GM03348 (cell line): ENCODE data around the gene CFAP99.

Experiments
- DNase-seq: peaks from one replicate; pipeline ENCODE4 v3.0.0; 2012; ENCODE audit warnings: low spot score

The CFAP99 gene

GRCh38 chr4:2390784-2391421, 27.9 kb upstream of the CFAP99 start:
- DNase-seq: no peak

- no peak for DNase-seq
Observed at GRCh38 chr4:2393353-2394270, 25.1 kb upstream of the CFAP99 start.

- DNase-seq: no peak
Observed at GRCh38 chr4:2394528-2394927, 24.2 kb upstream of the CFAP99 start.

GRCh38 chr4:2395038-2395437, 23.7 kb upstream of the CFAP99 start:
- DNase-seq: peak; percentile 37

- DNase-seq: no peak
Observed at GRCh38 chr4:2395584-2395983, 23.2 kb upstream of the CFAP99 start.

GRCh38 chr4:2396781-2397368, 21.9 kb upstream of the CFAP99 start:
- DNase-seq: no peak

GRCh38 chr4:2397596-2398379, 21.0 kb upstream of the CFAP99 start:
- DNase-seq: no peak

GRCh38 chr4:2399216-2399615, 19.5 kb upstream of the CFAP99 start:
- no peak for DNase-seq

- DNase-seq: no peak
Observed at GRCh38 chr4:2399631-2400190, 19.0 kb upstream of the CFAP99 start.

- no peak for DNase-seq
Observed at GRCh38 chr4:2400841-2401609, 17.7 kb upstream of the CFAP99 start.

GRCh38 chr4:2401610-2401983, 17.2 kb upstream of the CFAP99 start:
- no peak for DNase-seq

GRCh38 chr4:2402048-2402842, 16.5 kb upstream of the CFAP99 start:
- peak; percentile 76 for DNase-seq

GRCh38 chr4:2402941-2403340, 15.8 kb upstream of the CFAP99 start:
- DNase-seq: no peak

GRCh38 chr4:2406406-2406805, 12.3 kb upstream of the CFAP99 start:
- DNase-seq: no peak

- DNase-seq: no peak
Observed at GRCh38 chr4:2406920-2407319, 11.8 kb upstream of the CFAP99 start.

- no peak for DNase-seq
Observed at GRCh38 chr4:2407991-2408342, 10.8 kb upstream of the CFAP99 start.

GRCh38 chr4:2408401-2408958, 10.3 kb upstream of the CFAP99 start:
- no peak for DNase-seq

- no peak for DNase-seq
Observed at GRCh38 chr4:2408976-2409375, 9.8 kb upstream of the CFAP99 start.

- DNase-seq: no peak
Observed at GRCh38 chr4:2409381-2409783, 9.4 kb upstream of the CFAP99 start.
